Transverse colon (tissue), 4 donors: ENCODE measurements around the gene TBX3. TPM values are rescaled to one million over a fixed set of nuclear protein-coding genes. Genes with fewer than 3 reads are reported as not detected.

Experiments used
- DNase-seq: peaks from one replicate; pipeline ENCODE4 v3.0.0-alpha.2; 2019
- H3K27ac ChIP-seq, 4 donors: fragments of 200-600 bp; sonication (generic); 2 replicates each; pipeline ENCODE4 v1.5.1; 2016 to 2018; ENCODE audit warnings: inconsistent platforms in 4 of 4
- H3K27me3 ChIP-seq: fragments of 200-600 bp; sonication (generic); 2 replicates; pipeline ENCODE4 v1.5.1; 2017; ENCODE audit warnings: inconsistent platforms
- H3K36me3 ChIP-seq, 4 donors: fragments of 200-600 bp; sonication (generic); 2 replicates each; pipeline ENCODE4 v1.5.1; 2017 to 2019; ENCODE audit warnings: inconsistent platforms in 4 of 4
- H3K4me1 ChIP-seq, 4 donors: fragments of 200-600 bp; sonication (generic); 2 replicates each; pipeline ENCODE4 v1.5.1; 2017 to 2020; ENCODE audit warnings: inconsistent platforms in 4 of 4
- H3K4me3 ChIP-seq, 4 donors: fragments of 200-600 bp; sonication (generic); 1 replicate in 1 of 4; 2 replicates in 3 of 4; pipeline versions ENCODE4 v1.5.1 to v1.6.1; 2017 to 2019; ENCODE audit warnings: inconsistent platforms in 4 of 4
- H3K9me3 ChIP-seq, 2 donors: fragments of 200-600 bp; sonication (generic); 2 replicates each; pipeline ENCODE4 v1.5.1; 2017 to 2019; ENCODE audit warnings: inconsistent platforms in 2 of 2
- CTCF ChIP-seq, 5 experiments: fragments of 200-600 bp in 3 of 5; fragments of 450-650 bp in 2 of 5; sonication (generic) in 3 of 5; IDR thresholded peaks; 1 replicate in 2 of 5; 2 replicates in 3 of 5; pipeline ENCODE4 v1.5.1; 2016 to 2017; ENCODE audit warnings: antibody characterized with exemption in 5 of 5, inconsistent platforms in 3 of 5, mild to moderate bottlenecking in 2 of 5, moderate library complexity in 1 of 5
- EP300 ChIP-seq: sonication (generic); formaldehyde crosslinking; IDR thresholded peaks from one replicate; pipeline ENCODE4 v1.6.1; 2017; ENCODE audit warnings: antibody characterized with exemption, low read depth
- POLR2A ChIP-seq: fragments of 450-650 bp; IDR thresholded peaks from one replicate; pipeline ENCODE4 v1.6.1; 2016; ENCODE audit warnings: antibody characterized with exemption, mild to moderate bottlenecking, moderate library complexity
- POLR2AphosphoS5 ChIP-seq, 3 donors: sonication (generic); formaldehyde crosslinking; IDR thresholded peaks; one replicate each; pipeline ENCODE4 v1.6.1; 2016; ENCODE audit warnings: antibody characterized with exemption in 3 of 3
- WGBS, 2 donors: methylation state at CpG; one replicate each; pipeline ENCODE4 v1.1.5; 2018; ENCODE audit warnings: low coverage in 1 of 2; 5-methylcytosine and 5-hydroxymethylcytosine counted together
- in situ Hi-C, 4 donors: fragments of 200-750 bp; cut with MboI; loops; one replicate each; pipeline versions ENCODE4 v1.15.0 to v1.15.1; 2017; ENCODE audit warnings: low sequenced_read_pairs in 3 of 4, low pct_ligation_motif_present in 1 of 4, low pct_unique_long_range_greater_than_20kb in 1 of 4
- intact Hi-C: fragments of 100-400 bp; cut with DNase I; formaldehyde crosslinking; loops from one replicate; pipeline ENCODE4 v1.15.1; 2023; ENCODE audit warnings: low total_unique reads
- total RNA-seq, 4 donors: library from RNA; depleted of rRNA; stranded (reverse); fragments of >200 nt; gene quantifications; one replicate each; pipeline ENCODE4 v1.1.0, GENCODE V29; 2016

TBX3 gene
- total RNA-seq, 4 donors from 2014 or later, result 2.8 to 11.9 (median 5.9) TPM

GRCh38 chr12:114697741-114698565 is 14.0 kb upstream of the TBX3 start:
- Histone ChIP-seq H3K27me3 (peaks cover 98% of the 10 kb centered on the region), H3K27ac (no peak overlapping the region), H3K9me3 (no peaks in the 10 kb centered on the region), H3K4me3 (peak overlapping the region in 3 of 4 donors; percentile 0 to 35 (median 2)), H3K4me1 (peaks cover under 1 to 23% (median 11%) of the 10 kb centered on the region in 4 donors), H3K36me3 (no peaks in the 10 kb centered on the region)
- in situ Hi-C loops, result no loop called here
- TF ChIP-seq POLR2AphosphoS5 (IDR thresholded peaks at IDR 0.05), result no peak
- TF ChIP-seq POLR2A, result no peak
- TF ChIP-seq CTCF (IDR thresholded peaks at IDR 0.05), result no peak
- no peak for TF ChIP-seq EP300
- 11 to 19% methylated on average over 5 to 55 of the region's 55 CpGs for WGBS, 2 donors
- DNase-seq, result no peak
- intact Hi-C loops, result no loop called here

DNA sequence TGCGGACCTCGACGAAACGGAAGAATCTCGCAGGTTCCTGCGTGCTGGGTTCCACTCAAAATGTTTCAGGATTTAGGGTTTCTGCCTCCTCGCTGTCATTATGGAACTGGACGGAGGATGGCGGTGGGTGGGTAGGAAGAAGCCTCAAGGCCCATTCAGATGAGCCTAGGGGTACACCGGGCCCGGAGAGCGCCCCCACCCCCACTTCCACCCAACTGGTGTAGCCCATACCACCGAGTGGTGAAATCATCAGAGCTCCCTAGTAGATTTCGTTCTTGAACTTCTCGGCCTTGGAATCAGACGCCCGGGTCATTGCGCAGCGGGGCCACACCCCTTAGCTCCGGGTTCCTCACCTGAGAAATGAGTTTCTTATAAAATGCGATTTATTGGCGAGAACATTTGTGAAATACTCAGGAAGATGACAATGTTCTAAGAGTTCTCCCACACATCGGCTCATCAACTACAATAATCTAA is 13.3 kb upstream of the TBX3 start:
- WGBS, 2 donors, result 10 to 28% methylated on average over 3 to 23 of the region's 23 CpGs
- H3K27me3 ChIP-seq, result peaks cover 98% of the 10 kb centered on the region
- no peak overlapping the region for H3K27ac ChIP-seq
- DNase-seq, result no peak
- intact Hi-C loops (no loop called here), in situ Hi-C loops (no loop called here)
- H3K36me3 ChIP-seq, result no peaks in the 10 kb centered on the region
- peak overlapping the region in 1 of 4 donors; percentile 35 for H3K4me3 ChIP-seq
- H3K4me1 ChIP-seq, result peaks cover 7 to 30% (median 15%) of the 10 kb centered on the region in 4 donors
- TF ChIP-seq POLR2A (no peak), EP300 (no peak), POLR2AphosphoS5 (IDR thresholded peaks at IDR 0.05) (no peak), CTCF (IDR thresholded peaks at IDR 0.05) (no peak)
- no peaks in the 10 kb centered on the region for H3K9me3 ChIP-seq

GRCh38 chr12:114696443-114697242 is 12.7 kb upstream of the TBX3 start:
- H3K4me3 ChIP-seq, result no peak overlapping the region
- DNase-seq, result no peak
- no peak overlapping the region for H3K27ac ChIP-seq
- H3K9me3 ChIP-seq, result no peaks in the 10 kb centered on the region
- H3K4me1 ChIP-seq, result peaks cover 7 to 34% (median 18%) of the 10 kb centered on the region in 4 donors
- no peaks in the 10 kb centered on the region for H3K36me3 ChIP-seq
- WGBS, 2 donors, result 11 to 30% methylated on average over 9 to 34 of the region's 34 CpGs
- peaks cover 98% of the 10 kb centered on the region for H3K27me3 ChIP-seq
- no peak for TF ChIP-seq CTCF (IDR thresholded peaks at IDR 0.05)
- no peak for TF ChIP-seq POLR2A
- no peak for TF ChIP-seq POLR2AphosphoS5 (IDR thresholded peaks at IDR 0.05)
- TF ChIP-seq EP300, result no peak
- in situ Hi-C loops (no loop called here), intact Hi-C loops (no loop called here)

- no peak for DNase-seq
- Histone ChIP-seq H3K36me3 (no peaks in the 10 kb centered on the region), H3K4me3 (no peak overlapping the region), H3K9me3 (no peaks in the 10 kb centered on the region), H3K27ac (no peak overlapping the region), H3K27me3 (peaks cover 100% of the 10 kb centered on the region), H3K4me1 (peaks cover 7 to 34% (median 18%) of the 10 kb centered on the region in 4 donors)
- WGBS, 2 donors, result 53% methylated on average over 3 of the region's 3 CpGs; no CpG with 5 or more reads in 1 of the 2 donors
- in situ Hi-C loops, result no loop called here
- intact Hi-C loops, result no loop called here
- TF ChIP-seq EP300 (no peak), CTCF (IDR thresholded peaks at IDR 0.05) (no peak), POLR2AphosphoS5 (IDR thresholded peaks at IDR 0.05) (no peak), POLR2A (no peak)
Measured at GRCh38 chr12:114695305-114695592, 11.3 kb upstream of the TBX3 start.
